WTC11 (cell line): Measurements from ENCODE around the gene ITSN1. TPM values are rescaled to one million over a fixed set of nuclear protein-coding genes. Genes with fewer than 3 reads are reported as not detected.

Source experiments
- ATAC-seq: fragments of 200-7000 bp; cut with Tn5 transposase; 2 replicates; pipeline ENCODE4 v1.10.0; 2021; ENCODE audit warnings: mild to moderate bottlenecking, moderate library complexity
- CTCF ChIA-PET: fragments of 300-600 bp; sonication (Branson Sonifier 250); formaldehyde crosslinking; loops from one replicate; lab custom pipeline; 2021; ENCODE audit warnings: antibody characterized with exemption; lab: Charles Lee
- POLR2A ChIA-PET: fragments of 350-600 bp; sonication (Branson Sonifier 250); formaldehyde crosslinking; loops from one replicate; lab custom pipeline; 2021; ENCODE audit warnings: antibody characterized with exemption; lab: Charles Lee
- DNase-seq: peaks from one replicate; pipeline ENCODE4 v3.0.0; 2021; ENCODE audit warnings: low spot score
- H3K27ac Mint-ChIP-seq: 2 replicates; pipeline ENCODE4 v1.8.0; 2021; ENCODE audit warnings: mixed read lengths
- H3K27me3 Mint-ChIP-seq: 2 replicates; pipeline ENCODE4 v1.8.0; 2021; ENCODE audit warnings: low read depth, mild to moderate bottlenecking, moderate library complexity, mixed read lengths
- H3K36me3 Mint-ChIP-seq: 2 replicates; pipeline ENCODE4 v1.8.0; 2021; ENCODE audit warnings: mixed read lengths
- H3K4me1 Mint-ChIP-seq: 2 replicates; pipeline ENCODE4 v1.8.0; 2022; ENCODE audit warnings: mixed read lengths
- H3K4me3 Mint-ChIP-seq: 2 replicates; pipeline ENCODE4 v1.8.0; 2021; ENCODE audit warnings: mild to moderate bottlenecking, moderate library complexity, mixed read lengths
- H3K9me3 Mint-ChIP-seq: 2 replicates; pipeline ENCODE4 v1.8.0; 2021; ENCODE audit warnings: mixed read lengths
- CREB1 ChIP-seq: sonication (generic); formaldehyde crosslinking; IDR thresholded peaks from 2 replicates; pipeline ENCODE4 v1.8.0; 2023; ENCODE audit warnings: mild to moderate bottlenecking, missing genetic modification reagents
- EMX1 ChIP-seq: fragments of 250-450 bp; sonication (Bioruptor Pico); IDR thresholded peaks from 2 replicates; pipeline ENCODE4 v1.8.0; 2021; ENCODE audit warnings: mild to moderate bottlenecking
- FOXP1 ChIP-seq: sonication (generic); formaldehyde crosslinking; IDR thresholded peaks from 2 replicates; pipeline ENCODE4 v1.8.0; 2022; ENCODE audit warnings: missing genetic modification reagents, mild to moderate bottlenecking, moderate library complexity, borderline replicate concordance
- GRHL2 ChIP-seq: fragments of 250-450 bp; sonication (Bioruptor Pico); IDR thresholded peaks from 2 replicates; pipeline ENCODE4 v1.8.0; 2022; ENCODE audit warnings: mild to moderate bottlenecking, moderate library complexity; ENCODE audit not compliant: insufficient replicate concordance, severe bottlenecking
- HMGA2 ChIP-seq: fragments of 250-450 bp; sonication (Bioruptor Pico); IDR thresholded peaks from 2 replicates; pipeline ENCODE4 v1.4.0; 2021; ENCODE audit warnings: mild to moderate bottlenecking, moderate library complexity
- NFE2L1 ChIP-seq: sonication (generic); formaldehyde crosslinking; IDR thresholded peaks from 2 replicates; pipeline ENCODE4 v1.8.1; 2023; ENCODE audit warnings: missing genetic modification reagents
- NR3C1 ChIP-seq: sonication (generic); formaldehyde crosslinking; conservative IDR thresholded peaks from 2 replicates; pipeline ENCODE4 v1.8.1; 2023; ENCODE audit warnings: low read depth, mild to moderate bottlenecking, missing genetic modification reagents
- SP1 ChIP-seq: sonication (generic); formaldehyde crosslinking; conservative IDR thresholded peaks from 2 replicates; pipeline ENCODE4 v1.8.1; 2022; ENCODE audit warnings: missing genetic modification reagents
- TCF7 ChIP-seq: sonication (generic); formaldehyde crosslinking; IDR thresholded peaks from 2 replicates; pipeline ENCODE4 v1.8.0; 2022; ENCODE audit warnings: mild to moderate bottlenecking, low read depth, missing genetic modification reagents, moderate library complexity
- ZNF232 ChIP-seq: sonication (generic); formaldehyde crosslinking; IDR thresholded peaks from 2 replicates; pipeline ENCODE4 v1.8.0; 2022; ENCODE audit warnings: mild to moderate bottlenecking, missing genetic modification reagents
- ZNF317 ChIP-seq: sonication (generic); formaldehyde crosslinking; IDR thresholded peaks from 2 replicates; pipeline ENCODE4 v1.8.1; 2023; ENCODE audit warnings: low read depth, mild to moderate bottlenecking, moderate library complexity, missing genetic modification reagents, borderline replicate concordance
- ZNF416 ChIP-seq: fragments of 250-450 bp; sonication (Bioruptor Pico); IDR thresholded peaks from 2 replicates; pipeline ENCODE4 v1.9.0; 2021; ENCODE audit warnings: mild to moderate bottlenecking, inconsistent platforms
- total RNA-seq: library from RNA; stranded (reverse); gene quantifications from 3 replicates; pipeline ENCODE4 v1.2.3, GENCODE V29; 2021
- TF ChIP-seq, protein P1 (sequence below): sonication (generic); formaldehyde crosslinking; IDR thresholded peaks from 2 replicates; pipeline ENCODE4 v1.8.1; 2023; ENCODE audit warnings: mild to moderate bottlenecking, missing genetic modification reagents
- TF ChIP-seq, protein P2 (sequence below): sonication (generic); formaldehyde crosslinking; IDR thresholded peaks from 2 replicates; pipeline ENCODE4 v1.8.0; 2022; ENCODE audit warnings: missing genetic modification reagents
- TF ChIP-seq, protein P3 (sequence below): sonication (generic); formaldehyde crosslinking; IDR thresholded peaks from 2 replicates; pipeline ENCODE4 v1.8.0; 2023; ENCODE audit warnings: mild to moderate bottlenecking, missing genetic modification reagents
- TF ChIP-seq, protein P4 (sequence below): sonication (generic); formaldehyde crosslinking; IDR thresholded peaks from 2 replicates; pipeline ENCODE4 v1.8.0; 2023; ENCODE audit warnings: missing genetic modification reagents, mild to moderate bottlenecking, borderline replicate concordance
- TF ChIP-seq, protein P5 (sequence below): sonication (generic); formaldehyde crosslinking; IDR thresholded peaks from 2 replicates; pipeline ENCODE4 v1.8.1; 2023; ENCODE audit warnings: mild to moderate bottlenecking, moderate library complexity, missing genetic modification reagents

The ITSN1 gene
- total RNA-seq, 1 experiment from 2014 or later, result 69.6 TPM

DNA sequence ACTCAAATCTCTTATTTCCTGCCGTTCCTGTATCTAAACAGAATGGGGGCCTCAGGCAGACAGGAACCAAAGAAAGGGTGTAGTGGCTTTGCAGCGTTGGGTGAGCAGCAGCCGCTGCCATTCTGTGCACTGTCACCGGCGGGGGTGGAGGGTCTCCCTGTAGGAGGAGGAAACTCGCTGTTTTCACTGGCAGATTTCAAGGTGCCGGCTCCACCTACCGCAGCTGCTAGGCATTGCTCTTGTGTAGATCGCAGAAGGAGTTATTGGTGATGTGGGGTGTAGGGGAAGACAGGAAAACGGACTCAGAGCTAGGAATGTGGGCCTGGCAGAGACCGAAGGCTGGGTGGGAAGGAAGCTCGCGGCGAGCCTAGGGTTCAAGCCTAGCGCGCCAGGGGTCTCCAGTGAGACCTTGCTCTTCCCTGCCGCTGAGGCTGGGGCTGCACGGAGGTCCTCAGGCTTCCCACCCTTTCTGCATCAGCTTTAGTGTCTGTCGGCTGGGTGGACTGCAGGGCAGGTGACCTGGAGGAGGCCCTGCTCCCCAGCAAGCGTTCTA lies 252.5 kb downstream of the ITSN1 start (continued):
- TF ChIP-seq, protein P1, sequence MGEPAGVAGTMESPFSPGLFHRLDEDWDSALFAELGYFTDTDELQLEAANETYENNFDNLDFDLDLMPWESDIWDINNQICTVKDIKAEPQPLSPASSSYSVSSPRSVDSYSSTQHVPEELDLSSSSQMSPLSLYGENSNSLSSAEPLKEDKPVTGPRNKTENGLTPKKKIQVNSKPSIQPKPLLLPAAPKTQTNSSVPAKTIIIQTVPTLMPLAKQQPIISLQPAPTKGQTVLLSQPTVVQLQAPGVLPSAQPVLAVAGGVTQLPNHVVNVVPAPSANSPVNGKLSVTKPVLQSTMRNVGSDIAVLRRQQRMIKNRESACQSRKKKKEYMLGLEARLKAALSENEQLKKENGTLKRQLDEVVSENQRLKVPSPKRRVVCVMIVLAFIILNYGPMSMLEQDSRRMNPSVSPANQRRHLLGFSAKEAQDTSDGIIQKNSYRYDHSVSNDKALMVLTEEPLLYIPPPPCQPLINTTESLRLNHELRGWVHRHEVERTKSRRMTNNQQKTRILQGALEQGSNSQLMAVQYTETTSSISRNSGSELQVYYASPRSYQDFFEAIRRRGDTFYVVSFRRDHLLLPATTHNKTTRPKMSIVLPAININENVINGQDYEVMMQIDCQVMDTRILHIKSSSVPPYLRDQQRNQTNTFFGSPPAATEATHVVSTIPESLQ (CRISPR knock-in tag), result no peak

DNA sequence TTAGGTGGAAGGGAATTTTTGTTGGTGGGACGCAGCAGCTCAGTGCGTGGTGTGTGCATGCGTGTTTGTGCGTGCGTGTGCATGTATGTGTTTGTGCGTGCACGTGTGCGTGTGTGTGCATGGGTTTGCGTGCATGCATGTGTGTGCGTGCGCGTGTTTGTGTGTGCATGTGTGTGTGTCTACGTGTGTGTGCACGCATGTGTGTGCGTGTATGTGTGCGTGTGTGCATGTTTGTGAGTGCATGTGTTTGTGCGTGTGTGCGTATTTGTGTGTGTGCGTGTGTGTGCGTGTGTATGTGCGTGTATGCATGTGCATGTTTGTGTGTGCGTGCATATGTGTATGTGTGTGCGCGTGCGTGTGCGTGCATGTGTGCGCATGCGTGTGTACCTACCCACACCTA lies 253.1 kb downstream of the ITSN1 start:
- TF ChIP-seq, protein P2, sequence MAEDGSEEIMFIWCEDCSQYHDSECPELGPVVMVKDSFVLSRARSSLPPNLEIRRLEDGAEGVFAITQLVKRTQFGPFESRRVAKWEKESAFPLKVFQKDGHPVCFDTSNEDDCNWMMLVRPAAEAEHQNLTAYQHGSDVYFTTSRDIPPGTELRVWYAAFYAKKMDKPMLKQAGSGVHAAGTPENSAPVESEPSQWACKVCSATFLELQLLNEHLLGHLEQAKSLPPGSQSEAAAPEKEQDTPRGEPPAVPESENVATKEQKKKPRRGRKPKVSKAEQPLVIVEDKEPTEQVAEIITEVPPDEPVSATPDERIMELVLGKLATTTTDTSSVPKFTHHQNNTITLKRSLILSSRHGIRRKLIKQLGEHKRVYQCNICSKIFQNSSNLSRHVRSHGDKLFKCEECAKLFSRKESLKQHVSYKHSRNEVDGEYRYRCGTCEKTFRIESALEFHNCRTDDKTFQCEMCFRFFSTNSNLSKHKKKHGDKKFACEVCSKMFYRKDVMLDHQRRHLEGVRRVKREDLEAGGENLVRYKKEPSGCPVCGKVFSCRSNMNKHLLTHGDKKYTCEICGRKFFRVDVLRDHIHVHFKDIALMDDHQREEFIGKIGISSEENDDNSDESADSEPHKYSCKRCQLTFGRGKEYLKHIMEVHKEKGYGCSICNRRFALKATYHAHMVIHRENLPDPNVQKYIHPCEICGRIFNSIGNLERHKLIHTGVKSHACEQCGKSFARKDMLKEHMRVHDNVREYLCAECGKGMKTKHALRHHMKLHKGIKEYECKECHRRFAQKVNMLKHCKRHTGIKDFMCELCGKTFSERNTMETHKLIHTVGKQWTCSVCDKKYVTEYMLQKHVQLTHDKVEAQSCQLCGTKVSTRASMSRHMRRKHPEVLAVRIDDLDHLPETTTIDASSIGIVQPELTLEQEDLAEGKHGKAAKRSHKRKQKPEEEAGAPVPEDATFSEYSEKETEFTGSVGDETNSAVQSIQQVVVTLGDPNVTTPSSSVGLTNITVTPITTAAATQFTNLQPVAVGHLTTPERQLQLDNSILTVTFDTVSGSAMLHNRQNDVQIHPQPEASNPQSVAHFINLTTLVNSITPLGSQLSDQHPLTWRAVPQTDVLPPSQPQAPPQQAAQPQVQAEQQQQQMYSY (CRISPR knock-in tag), result no peak
- TF ChIP-seq, protein P3, sequence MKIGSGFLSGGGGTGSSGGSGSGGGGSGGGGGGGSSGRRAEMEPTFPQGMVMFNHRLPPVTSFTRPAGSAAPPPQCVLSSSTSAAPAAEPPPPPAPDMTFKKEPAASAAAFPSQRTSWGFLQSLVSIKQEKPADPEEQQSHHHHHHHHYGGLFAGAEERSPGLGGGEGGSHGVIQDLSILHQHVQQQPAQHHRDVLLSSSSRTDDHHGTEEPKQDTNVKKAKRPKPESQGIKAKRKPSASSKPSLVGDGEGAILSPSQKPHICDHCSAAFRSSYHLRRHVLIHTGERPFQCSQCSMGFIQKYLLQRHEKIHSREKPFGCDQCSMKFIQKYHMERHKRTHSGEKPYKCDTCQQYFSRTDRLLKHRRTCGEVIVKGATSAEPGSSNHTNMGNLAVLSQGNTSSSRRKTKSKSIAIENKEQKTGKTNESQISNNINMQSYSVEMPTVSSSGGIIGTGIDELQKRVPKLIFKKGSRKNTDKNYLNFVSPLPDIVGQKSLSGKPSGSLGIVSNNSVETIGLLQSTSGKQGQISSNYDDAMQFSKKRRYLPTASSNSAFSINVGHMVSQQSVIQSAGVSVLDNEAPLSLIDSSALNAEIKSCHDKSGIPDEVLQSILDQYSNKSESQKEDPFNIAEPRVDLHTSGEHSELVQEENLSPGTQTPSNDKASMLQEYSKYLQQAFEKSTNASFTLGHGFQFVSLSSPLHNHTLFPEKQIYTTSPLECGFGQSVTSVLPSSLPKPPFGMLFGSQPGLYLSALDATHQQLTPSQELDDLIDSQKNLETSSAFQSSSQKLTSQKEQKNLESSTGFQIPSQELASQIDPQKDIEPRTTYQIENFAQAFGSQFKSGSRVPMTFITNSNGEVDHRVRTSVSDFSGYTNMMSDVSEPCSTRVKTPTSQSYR (CRISPR knock-in tag), result no peak
- no peak for TF ChIP-seq ZNF232 (CRISPR knock-in tag)
- no peak for TF ChIP-seq ZNF416 (CRISPR knock-in tag)
- peak; percentile 63; the same call in 1 of the 2 replicates for TF ChIP-seq FOXP1 (CRISPR knock-in tag)
- TF ChIP-seq CREB1, result no peak
- TF ChIP-seq NR3C1 (CRISPR knock-in tag), result no peak
- TF ChIP-seq, all 79 proteins: peak for 1

DNA sequence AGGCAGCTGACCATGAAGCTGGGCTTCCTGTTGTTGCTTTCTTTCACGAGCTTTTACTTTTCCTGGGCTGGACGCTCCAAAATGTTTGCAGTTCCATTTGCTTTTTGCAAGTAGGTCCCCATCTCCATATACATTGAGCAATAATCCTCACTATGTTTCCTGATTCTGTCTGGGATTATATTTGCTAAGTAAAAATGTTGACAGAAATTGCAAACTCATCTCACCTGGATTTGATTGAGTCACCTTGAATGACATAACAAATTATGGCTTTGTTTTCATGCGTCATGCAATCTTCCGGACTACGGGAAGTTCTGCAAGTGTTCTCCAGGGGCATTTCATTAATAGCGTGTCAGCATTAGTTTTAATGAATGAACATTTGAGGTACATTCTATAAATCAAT lies 254.4 kb downstream of the ITSN1 start:
- Mint-ChIP-seq H3K4me1 (peaks cover 21% of the 10 kb centered on the region), H3K27me3 (0 out of 2 replicates have a peak, but pooled peaks cover 6% of the 10 kb centered on the region), H3K4me3 (no peak overlapping the region), H3K9me3 (no peaks in the 10 kb centered on the region), H3K27ac (peak overlapping the region; percentile 16; the same call in 1 of the 2 replicates), H3K36me3 (0 out of 2 replicates have a peak, but pooled peaks cover 2% of the 10 kb centered on the region)
- DNase-seq, result no peak
- no peak for ATAC-seq
- POLR2A ChIA-PET, result no interaction called here
- CTCF ChIA-PET, result interaction anchor here (0.6 to 3.6 kb wide), 5 partner anchors 27 to 686 kb away, joined by 3 to 15 read pairs (median 8); no protein-coding TSS in a partner anchor
- TF ChIP-seq, protein P4, sequence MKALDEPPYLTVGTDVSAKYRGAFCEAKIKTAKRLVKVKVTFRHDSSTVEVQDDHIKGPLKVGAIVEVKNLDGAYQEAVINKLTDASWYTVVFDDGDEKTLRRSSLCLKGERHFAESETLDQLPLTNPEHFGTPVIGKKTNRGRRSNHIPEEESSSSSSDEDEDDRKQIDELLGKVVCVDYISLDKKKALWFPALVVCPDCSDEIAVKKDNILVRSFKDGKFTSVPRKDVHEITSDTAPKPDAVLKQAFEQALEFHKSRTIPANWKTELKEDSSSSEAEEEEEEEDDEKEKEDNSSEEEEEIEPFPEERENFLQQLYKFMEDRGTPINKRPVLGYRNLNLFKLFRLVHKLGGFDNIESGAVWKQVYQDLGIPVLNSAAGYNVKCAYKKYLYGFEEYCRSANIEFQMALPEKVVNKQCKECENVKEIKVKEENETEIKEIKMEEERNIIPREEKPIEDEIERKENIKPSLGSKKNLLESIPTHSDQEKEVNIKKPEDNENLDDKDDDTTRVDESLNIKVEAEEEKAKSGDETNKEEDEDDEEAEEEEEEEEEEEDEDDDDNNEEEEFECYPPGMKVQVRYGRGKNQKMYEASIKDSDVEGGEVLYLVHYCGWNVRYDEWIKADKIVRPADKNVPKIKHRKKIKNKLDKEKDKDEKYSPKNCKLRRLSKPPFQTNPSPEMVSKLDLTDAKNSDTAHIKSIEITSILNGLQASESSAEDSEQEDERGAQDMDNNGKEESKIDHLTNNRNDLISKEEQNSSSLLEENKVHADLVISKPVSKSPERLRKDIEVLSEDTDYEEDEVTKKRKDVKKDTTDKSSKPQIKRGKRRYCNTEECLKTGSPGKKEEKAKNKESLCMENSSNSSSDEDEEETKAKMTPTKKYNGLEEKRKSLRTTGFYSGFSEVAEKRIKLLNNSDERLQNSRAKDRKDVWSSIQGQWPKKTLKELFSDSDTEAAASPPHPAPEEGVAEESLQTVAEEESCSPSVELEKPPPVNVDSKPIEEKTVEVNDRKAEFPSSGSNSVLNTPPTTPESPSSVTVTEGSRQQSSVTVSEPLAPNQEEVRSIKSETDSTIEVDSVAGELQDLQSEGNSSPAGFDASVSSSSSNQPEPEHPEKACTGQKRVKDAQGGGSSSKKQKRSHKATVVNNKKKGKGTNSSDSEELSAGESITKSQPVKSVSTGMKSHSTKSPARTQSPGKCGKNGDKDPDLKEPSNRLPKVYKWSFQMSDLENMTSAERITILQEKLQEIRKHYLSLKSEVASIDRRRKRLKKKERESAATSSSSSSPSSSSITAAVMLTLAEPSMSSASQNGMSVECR (CRISPR knock-in tag), result no peak
- TF ChIP-seq GRHL2 (CRISPR knock-in tag) (no peak), EMX1 (CRISPR knock-in tag) (no peak), SP1 (CRISPR knock-in tag) (no peak), HMGA2 (CRISPR knock-in tag) (no peak), TCF7 (CRISPR knock-in tag) (no peak), ZNF317 (CRISPR knock-in tag) (no peak), NFE2L1 (no peak)
- TF ChIP-seq, protein P5, sequence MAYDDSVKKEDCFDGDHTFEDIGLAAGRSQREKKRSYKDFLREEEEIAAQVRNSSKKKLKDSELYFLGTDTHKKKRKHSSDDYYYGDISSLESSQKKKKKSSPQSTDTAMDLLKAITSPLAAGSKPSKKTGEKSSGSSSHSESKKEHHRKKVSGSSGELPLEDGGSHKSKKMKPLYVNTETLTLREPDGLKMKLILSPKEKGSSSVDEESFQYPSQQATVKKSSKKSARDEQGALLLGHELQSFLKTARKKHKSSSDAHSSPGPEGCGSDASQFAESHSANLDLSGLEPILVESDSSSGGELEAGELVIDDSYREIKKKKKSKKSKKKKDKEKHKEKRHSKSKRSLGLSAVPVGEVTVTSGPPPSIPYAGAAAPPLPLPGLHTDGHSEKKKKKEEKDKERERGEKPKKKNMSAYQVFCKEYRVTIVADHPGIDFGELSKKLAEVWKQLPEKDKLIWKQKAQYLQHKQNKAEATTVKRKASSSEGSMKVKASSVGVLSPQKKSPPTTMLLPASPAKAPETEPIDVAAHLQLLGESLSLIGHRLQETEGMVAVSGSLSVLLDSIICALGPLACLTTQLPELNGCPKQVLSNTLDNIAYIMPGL, result no peak

More for the DNA sequence above, 253.1 kb downstream of the ITSN1 start:
- DNase-seq (no peak), ATAC-seq (no peak)
- no peaks in the 10 kb centered on the region for H3K9me3 Mint-ChIP-seq
- no peaks in the 10 kb centered on the region for H3K36me3 Mint-ChIP-seq
- peaks cover 21% of the 10 kb centered on the region for H3K4me1 Mint-ChIP-seq
- H3K4me3 Mint-ChIP-seq, result peak overlapping the region; percentile 51
- ChIA-PET POLR2A (no interaction called here), CTCF (interaction anchor here (0.6 to 3.6 kb wide), 19 partner anchors 8 to 453 kb away, joined by 3 to 57 read pairs (median 4); partner anchors contain the start of gene DONSON)
- peak overlapping the region; percentile 56; the same call in 1 of the 2 replicates for H3K27ac Mint-ChIP-seq
- 0 out of 2 replicates have a peak, but pooled peaks cover 6% of the 10 kb centered on the region for H3K27me3 Mint-ChIP-seq
